T-helper 2 cell treated with Interferon-gamma antibody and Interleukin-4, amounts not matched to agents 5 μg/mL and 100 μg/mL, for 36 hours (primary cell): Measurements from ENCODE around the gene LRCH4.

Source experiments
- DNase-seq: peaks from one replicate; pipeline ENCODE4 v3.0.0; 2021; ENCODE audit warnings: low spot score
- H3K27ac Mint-ChIP-seq: one replicate; pipeline ENCODE4 v1.8.0; 2021; ENCODE audit warnings: mild to moderate bottlenecking, mixed read lengths
- H3K27me3 Mint-ChIP-seq: one replicate; pipeline ENCODE4 v1.8.0; 2021; ENCODE audit warnings: low read depth, mixed read lengths
- H3K36me3 Mint-ChIP-seq: one replicate; pipeline ENCODE4 v1.8.0; 2021; ENCODE audit warnings: low read depth, mixed read lengths
- H3K4me1 Mint-ChIP-seq: one replicate; pipeline ENCODE4 v1.8.0; 2021; ENCODE audit warnings: low read depth, mixed read lengths
- H3K4me3 Mint-ChIP-seq: one replicate; pipeline ENCODE4 v1.8.0; 2022; ENCODE audit warnings: mild to moderate bottlenecking, moderate library complexity, mixed read lengths
- H3K9me3 Mint-ChIP-seq: one replicate; pipeline ENCODE4 v1.8.0; 2021; ENCODE audit warnings: mixed read lengths

The LRCH4 gene

GRCh38 chr7:100582041-100582579 lies 3.8 kb downstream of the LRCH4 start:
- Mint-ChIP-seq H3K27me3 (no peaks in the 10 kb centered on the region), H3K4me1 (peaks cover 13% of the 10 kb centered on the region), H3K9me3 (no peaks in the 10 kb centered on the region), H3K36me3 (peaks cover 36% of the 10 kb centered on the region), H3K27ac (peak overlapping the region; percentile 97), H3K4me3 (peak overlapping the region; percentile 98)
- no peak for DNase-seq

DNA sequence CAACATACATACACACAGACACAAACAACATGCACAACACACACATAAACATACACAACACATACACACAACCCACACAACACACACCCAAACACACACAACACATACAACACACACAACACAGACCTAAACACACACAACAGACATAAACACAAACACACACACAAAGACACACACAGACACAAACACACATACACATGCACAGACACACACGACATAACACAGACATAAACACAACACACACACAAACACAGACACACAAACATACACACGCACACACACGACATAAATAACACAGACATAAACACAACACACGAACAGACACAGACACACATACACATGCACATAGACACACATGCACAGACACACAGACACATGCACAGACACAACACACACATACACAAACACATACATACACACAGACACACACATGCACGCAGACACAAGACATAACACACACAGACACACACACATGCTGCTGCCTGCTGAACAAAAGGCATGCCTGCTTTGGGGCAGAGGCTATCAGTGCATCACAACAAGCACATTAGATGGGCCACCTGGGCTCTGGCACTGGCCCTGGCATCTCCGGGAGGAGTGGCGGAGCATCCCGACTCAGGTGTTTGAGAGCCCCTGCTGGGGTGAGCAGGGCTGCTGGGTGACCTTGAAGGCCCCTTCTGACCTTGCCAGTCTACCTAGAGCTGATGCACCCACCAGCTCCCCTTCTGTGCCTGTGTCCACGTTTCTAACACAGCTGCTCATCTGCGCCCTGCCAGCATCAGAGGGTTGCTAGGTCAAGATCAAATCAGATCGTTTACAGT lies 5.3 kb downstream of the LRCH4 start:
- no peaks in the 10 kb centered on the region for H3K27me3 Mint-ChIP-seq
- H3K36me3 Mint-ChIP-seq, result peaks cover 41% of the 10 kb centered on the region
- DNase-seq, result no peak
- H3K9me3 Mint-ChIP-seq, result no peaks in the 10 kb centered on the region
- no peak overlapping the region for H3K27ac Mint-ChIP-seq
- peaks cover 13% of the 10 kb centered on the region for H3K4me1 Mint-ChIP-seq
- no peak overlapping the region for H3K4me3 Mint-ChIP-seq

DNA sequence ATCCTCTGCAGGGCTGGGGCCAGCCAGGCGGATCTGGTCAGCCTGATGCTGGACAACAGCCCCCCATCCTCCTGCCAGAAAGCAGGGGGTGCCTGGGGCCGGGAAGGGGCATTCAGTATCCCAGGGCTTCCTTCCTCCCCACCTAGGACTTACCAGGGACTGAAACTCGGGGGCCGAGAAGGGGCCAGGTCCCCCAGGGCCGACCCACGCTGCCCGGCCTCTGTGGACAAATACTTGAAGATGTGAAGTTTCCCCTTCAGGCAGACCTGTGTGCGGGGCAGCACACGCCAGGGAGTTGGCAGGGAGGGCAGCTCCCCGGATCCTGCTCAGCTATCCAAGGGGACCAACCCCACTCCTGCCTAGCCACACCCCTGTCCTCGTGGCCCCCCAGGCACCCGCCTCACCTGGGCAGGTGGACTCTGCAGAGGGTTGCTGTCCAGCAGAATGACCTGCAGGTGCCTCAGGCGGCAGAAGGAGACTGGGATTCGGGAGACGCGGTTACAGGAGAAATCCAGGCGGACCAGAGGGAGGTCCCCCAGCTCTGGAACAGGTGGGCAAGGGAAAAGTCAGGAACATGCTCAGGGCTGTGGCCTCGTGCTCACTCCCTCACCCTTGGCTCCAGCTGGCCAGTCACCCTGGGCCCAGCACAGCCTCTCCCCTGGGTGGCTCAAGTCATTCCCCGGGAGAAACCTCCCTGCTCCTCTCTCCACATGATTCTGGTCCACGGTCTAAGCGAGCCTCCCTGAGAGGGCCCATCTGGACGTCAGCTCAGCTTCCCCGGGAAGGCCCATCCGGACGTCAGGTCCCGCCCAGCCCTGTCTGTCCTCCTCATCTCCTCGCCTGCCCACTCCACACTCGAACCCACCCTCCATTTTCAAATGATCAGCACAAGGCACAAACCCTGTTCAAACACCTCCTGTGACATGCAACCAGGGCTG lies 7.4 kb downstream of the LRCH4 start:
- H3K27ac Mint-ChIP-seq, result no peak overlapping the region
- DNase-seq, result no peak
- H3K36me3 Mint-ChIP-seq, result peaks cover 42% of the 10 kb centered on the region
- no peaks in the 10 kb centered on the region for H3K27me3 Mint-ChIP-seq
- H3K4me1 Mint-ChIP-seq, result peaks cover 4% of the 10 kb centered on the region
- H3K4me3 Mint-ChIP-seq, result no peak overlapping the region
- no peaks in the 10 kb centered on the region for H3K9me3 Mint-ChIP-seq

GRCh38 chr7:100577507-100577906 lies 8.4 kb downstream of the LRCH4 start:
- H3K4me1 Mint-ChIP-seq, result peaks cover 2% of the 10 kb centered on the region
- peaks cover 40% of the 10 kb centered on the region for H3K36me3 Mint-ChIP-seq
- H3K27ac Mint-ChIP-seq, result no peak overlapping the region
- no peaks in the 10 kb centered on the region for H3K27me3 Mint-ChIP-seq
- H3K9me3 Mint-ChIP-seq, result no peaks in the 10 kb centered on the region
- H3K4me3 Mint-ChIP-seq, result no peak overlapping the region
- DNase-seq, result no peak

- H3K27me3 Mint-ChIP-seq, result no peaks in the 10 kb centered on the region
- H3K9me3 Mint-ChIP-seq, result no peaks in the 10 kb centered on the region
- peaks cover 40% of the 10 kb centered on the region for H3K36me3 Mint-ChIP-seq
- no peak overlapping the region for H3K4me3 Mint-ChIP-seq
- no peak for DNase-seq
- H3K27ac Mint-ChIP-seq, result no peak overlapping the region
- no peaks in the 10 kb centered on the region for H3K4me1 Mint-ChIP-seq
Observed at GRCh38 chr7:100577103-100577502, 8.8 kb downstream of the LRCH4 start.

GRCh38 chr7:100576384-100576993 lies 9.4 kb downstream of the LRCH4 start:
- no peak for DNase-seq
- H3K27ac Mint-ChIP-seq, result no peak overlapping the region
- H3K4me3 Mint-ChIP-seq, result no peak overlapping the region
- no peaks in the 10 kb centered on the region for H3K9me3 Mint-ChIP-seq
- no peaks in the 10 kb centered on the region for H3K27me3 Mint-ChIP-seq
- H3K4me1 Mint-ChIP-seq, result peaks cover 1% of the 10 kb centered on the region
- peaks cover 37% of the 10 kb centered on the region for H3K36me3 Mint-ChIP-seq

DNA sequence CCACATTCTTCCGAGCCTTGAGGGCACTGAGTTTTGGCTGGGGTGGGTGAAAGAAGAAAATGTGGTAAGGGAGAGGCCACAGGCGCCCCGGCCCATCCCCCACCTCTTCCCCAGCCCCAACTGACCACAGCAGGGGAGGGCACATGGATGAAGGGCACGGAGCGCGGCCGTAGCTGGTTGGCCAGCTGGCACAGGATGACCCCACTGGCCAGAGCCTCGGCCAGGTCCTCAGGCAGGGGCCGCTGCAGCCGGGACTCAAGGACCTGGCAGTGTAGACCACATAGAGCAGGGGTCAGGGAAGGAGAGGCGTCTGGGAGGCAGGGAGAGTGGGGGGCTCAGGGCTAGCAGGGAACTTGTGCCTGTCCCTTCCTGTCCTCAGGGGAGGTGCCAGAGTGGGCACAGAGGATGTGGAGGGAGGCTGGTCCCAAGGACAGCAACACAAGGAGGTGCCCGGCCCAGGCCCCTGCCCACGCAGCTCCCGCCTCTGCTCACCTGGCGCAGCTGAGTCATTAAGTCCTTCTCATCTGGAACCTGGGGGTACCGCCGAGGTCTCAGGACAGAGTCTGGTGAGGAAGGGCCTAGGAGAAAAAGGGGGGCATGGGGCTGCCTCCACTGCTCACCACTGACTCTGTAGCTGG lies 10.1 kb downstream of the LRCH4 start:
- no peaks in the 10 kb centered on the region for H3K27me3 Mint-ChIP-seq
- H3K27ac Mint-ChIP-seq, result no peak overlapping the region
- H3K36me3 Mint-ChIP-seq, result peaks cover 37% of the 10 kb centered on the region
- peaks cover 1% of the 10 kb centered on the region for H3K4me1 Mint-ChIP-seq
- no peaks in the 10 kb centered on the region for H3K9me3 Mint-ChIP-seq
- DNase-seq, result no peak
- H3K4me3 Mint-ChIP-seq, result no peak overlapping the region

DNA sequence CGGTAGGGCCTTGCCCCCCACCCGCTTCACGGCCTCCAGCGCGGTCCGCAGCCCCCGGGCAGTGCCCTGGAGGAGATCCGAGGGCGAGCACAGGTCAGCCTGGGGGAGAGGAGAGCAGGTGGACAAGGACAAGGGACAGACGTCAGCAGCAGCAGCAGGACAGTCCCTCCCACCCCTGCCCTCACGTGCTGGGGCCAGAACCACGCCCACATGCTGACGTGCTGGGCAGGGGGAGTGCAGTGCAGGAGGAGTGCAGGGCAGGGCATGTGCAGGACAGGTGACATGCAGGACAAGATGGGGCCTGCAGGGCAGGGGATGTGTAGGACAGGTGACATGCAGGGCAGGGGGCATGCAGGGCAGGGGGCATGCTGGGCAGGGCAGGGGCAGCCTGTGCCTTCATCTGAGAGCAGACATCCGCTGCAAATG lies 10.7 kb downstream of the LRCH4 start:
- DNase-seq, result no peak
- Mint-ChIP-seq H3K4me3 (no peak overlapping the region), H3K4me1 (peaks cover 1% of the 10 kb centered on the region), H3K9me3 (no peaks in the 10 kb centered on the region), H3K27me3 (no peaks in the 10 kb centered on the region), H3K27ac (no peak overlapping the region), H3K36me3 (peaks cover 37% of the 10 kb centered on the region)

- H3K27ac Mint-ChIP-seq, result no peak overlapping the region
- no peaks in the 10 kb centered on the region for H3K9me3 Mint-ChIP-seq
- H3K4me3 Mint-ChIP-seq, result no peak overlapping the region
- peaks cover 35% of the 10 kb centered on the region for H3K36me3 Mint-ChIP-seq
- peaks cover 1% of the 10 kb centered on the region for H3K4me1 Mint-ChIP-seq
- DNase-seq, result no peak
- no peaks in the 10 kb centered on the region for H3K27me3 Mint-ChIP-seq
Observed at GRCh38 chr7:100574362-100575205, 11.3 kb downstream of the LRCH4 start.

DNA sequence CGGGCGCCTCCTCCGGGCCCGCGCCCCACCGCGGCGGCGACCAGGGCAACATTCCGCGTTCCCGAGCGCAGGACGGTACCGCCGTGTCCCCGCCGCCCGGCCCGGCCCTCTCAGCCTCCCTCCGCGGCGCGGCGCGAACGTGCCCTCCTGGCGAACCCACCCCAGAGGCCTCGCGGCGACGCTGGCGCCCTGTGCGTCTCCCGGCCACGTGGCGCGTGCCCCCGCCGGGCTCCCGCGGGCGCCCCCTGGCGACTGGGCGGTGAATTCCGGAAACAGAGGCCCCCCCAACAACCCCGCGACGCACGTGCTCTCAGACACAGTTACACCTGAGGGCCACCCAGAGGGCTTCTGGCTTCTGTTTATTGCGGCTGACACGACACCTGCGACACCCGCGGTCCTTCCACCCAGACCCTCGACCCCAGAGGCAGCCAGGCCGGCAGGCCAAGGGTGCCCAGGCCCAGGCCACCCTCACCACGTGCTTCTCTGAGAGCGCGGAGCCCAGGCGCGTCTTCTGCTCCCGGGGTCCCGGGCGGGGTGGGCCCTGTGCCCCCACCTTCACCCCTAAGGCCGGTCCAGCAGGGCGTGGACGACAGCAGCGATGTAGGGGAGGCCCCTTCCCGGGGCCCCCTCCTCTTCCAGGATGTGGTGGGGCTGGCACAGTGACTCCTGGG lies 12.1 kb downstream of the LRCH4 start, which contains the start of gene SAP25:
TSS of gene SAP25 (minus strand) at position 210 of the 671 bp plus-strand sequence. CDS start at position 52, 158 bp downstream.
- H3K4me3 Mint-ChIP-seq, result no peak within 1 kb of the TSS
- H3K9me3 Mint-ChIP-seq, result no peaks in the 10 kb centered on the region
- H3K27me3 Mint-ChIP-seq, result peaks cover 4% of the 10 kb centered on the region
- peaks cover 33% of the 10 kb centered on the region for H3K36me3 Mint-ChIP-seq
- peaks cover 8% of the 10 kb centered on the region for H3K4me1 Mint-ChIP-seq
- H3K27ac Mint-ChIP-seq, result no peak within 1 kb of the TSS
- no peak for DNase-seq

DNA sequence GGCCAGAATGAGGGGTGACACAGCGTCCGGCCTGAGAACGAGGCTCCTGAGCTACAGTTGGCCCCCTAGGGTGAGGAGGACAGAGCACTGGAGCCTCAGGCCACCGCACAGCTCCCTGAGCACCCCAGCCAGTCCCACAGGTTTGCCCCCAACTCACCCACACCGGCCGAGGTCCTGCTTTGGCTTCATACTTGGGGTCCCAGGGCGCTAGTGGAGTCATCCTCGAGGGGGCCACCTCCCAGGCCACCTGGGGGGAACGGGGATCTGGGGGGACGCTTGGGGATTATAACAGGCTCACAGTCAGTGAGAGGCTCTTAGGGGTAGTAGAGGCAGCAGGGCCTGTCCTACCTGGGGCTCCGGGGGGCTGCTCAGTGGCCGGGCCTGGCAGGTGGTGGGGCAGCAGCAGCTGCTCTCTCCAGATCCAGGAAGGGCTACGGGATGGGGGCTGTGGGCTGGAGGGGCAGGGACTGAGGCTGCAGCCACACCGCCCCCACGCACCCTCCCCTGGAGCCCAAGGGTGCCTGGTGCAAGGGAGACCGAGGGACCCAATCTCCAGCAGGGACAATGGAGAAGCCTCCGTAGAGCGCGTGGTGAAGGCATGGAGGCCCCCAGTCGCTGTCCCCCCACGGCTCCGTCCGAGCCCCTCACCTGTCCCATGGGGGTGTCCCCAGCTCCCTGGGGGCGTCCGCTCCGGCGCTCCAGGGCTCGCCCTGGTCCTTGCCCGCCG lies 12.8 kb downstream of the LRCH4 start:
- Mint-ChIP-seq H3K4me1 (peaks cover 10% of the 10 kb centered on the region), H3K27ac (no peak overlapping the region), H3K9me3 (no peaks in the 10 kb centered on the region), H3K27me3 (peaks cover 4% of the 10 kb centered on the region), H3K36me3 (peaks cover 27% of the 10 kb centered on the region), H3K4me3 (no peak overlapping the region)
- DNase-seq, result no peak
